ENCODE measurements around the gene RCAN2.

The RCAN2 gene

DNA sequence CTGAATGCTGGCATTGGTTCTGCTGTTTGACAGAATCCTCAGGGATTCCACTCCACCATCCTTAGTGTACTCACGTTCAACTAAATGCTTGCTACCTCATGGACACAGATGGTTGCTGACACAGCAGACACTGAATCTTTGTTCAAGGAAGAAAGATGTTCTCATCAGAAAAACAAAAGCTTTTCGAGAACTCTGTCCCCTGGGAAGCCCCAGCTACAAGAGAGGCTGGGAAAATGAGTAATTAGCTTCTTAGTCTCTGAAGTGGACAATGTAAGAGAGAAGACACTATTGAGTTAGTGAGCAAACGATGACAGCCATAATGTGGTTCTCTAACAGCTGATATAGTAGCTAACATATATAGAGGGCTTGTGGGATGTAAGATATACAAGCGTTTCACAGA, 289.5 kb downstream of the RCAN2 start:
- Histone ChIP-seq H3K4me1 (ENCODE audit: control insufficient read depth in 1 of 2, insufficient read depth in 2 of 2, low read length in 2 of 2) (no peaks in the 10 kb centered on the region), H3K36me3 (ENCODE audit: control insufficient read depth in 1 of 2, insufficient read depth in 2 of 2, low read length in 2 of 2) (no peaks in the 10 kb centered on the region)

DNA sequence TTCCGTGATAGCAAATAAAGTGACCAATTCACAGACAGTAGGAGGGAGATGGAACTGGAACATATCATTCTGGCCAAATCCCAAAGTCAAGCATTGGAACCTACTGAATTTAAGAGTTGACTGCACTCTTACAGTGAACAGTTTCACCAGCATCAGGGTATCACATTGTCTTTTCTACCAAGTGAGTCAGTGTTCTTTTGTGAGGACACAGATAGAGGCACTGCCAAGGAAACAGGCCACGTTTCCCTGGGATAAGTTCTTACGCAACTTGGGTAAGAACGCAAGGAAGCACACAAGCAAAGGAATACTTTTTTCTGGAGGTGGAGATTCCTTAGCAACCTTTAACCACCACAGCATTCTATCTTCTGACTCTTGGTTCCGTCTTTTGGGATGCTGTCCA, 291.9 kb downstream of the RCAN2 start:
- no peaks in the 10 kb centered on the region for H3K36me3 ChIP-seq (ENCODE audit: control insufficient read depth in 1 of 2, insufficient read depth in 2 of 2, low read length in 2 of 2)
- no peak overlapping the region for H3K27ac ChIP-seq (ENCODE audit: low read length)
- H3K4me3 ChIP-seq (ENCODE audit: low read depth in 1 of 2, low read length in 2 of 2) = no peak overlapping the region
- no peaks in the 10 kb centered on the region for H3K27me3 ChIP-seq (ENCODE audit: low read depth, low read length)
- H3K9me3 ChIP-seq (ENCODE audit: control insufficient read depth in 1 of 2, low read length in 2 of 2) = no peaks in the 10 kb centered on the region
- H3K4me1 ChIP-seq (ENCODE audit: control insufficient read depth in 1 of 2, insufficient read depth in 2 of 2, low read length in 2 of 2) = no peaks in the 10 kb centered on the region

More for the DNA sequence above, 289.5 kb downstream of the RCAN2 start:
- H3K27me3 ChIP-seq (ENCODE audit: low read depth, low read length) = no peaks in the 10 kb centered on the region
- no peaks in the 10 kb centered on the region for H3K9me3 ChIP-seq (ENCODE audit: control insufficient read depth in 1 of 2, low read length in 2 of 2)
- no peak overlapping the region for H3K4me3 ChIP-seq (ENCODE audit: low read depth in 1 of 2, low read length in 2 of 2)
- H3K27ac ChIP-seq (ENCODE audit: low read length) = no peak overlapping the region

GRCh38 chr6:46191961-46192360, 299.3 kb downstream of the RCAN2 start:
- Histone ChIP-seq H3K4me3 (ENCODE audit: low read depth in 1 of 2, low read length in 2 of 2) (no peak overlapping the region), H3K9me3 (ENCODE audit: control insufficient read depth in 1 of 2, low read length in 2 of 2) (no peaks in the 10 kb centered on the region), H3K4me1 (ENCODE audit: control insufficient read depth in 1 of 2, insufficient read depth in 2 of 2, low read length in 2 of 2) (no peaks in the 10 kb centered on the region), H3K27ac (ENCODE audit: low read length) (no peak overlapping the region), H3K27me3 (ENCODE audit: low read depth, low read length) (no peaks in the 10 kb centered on the region), H3K36me3 (ENCODE audit: control insufficient read depth in 1 of 2, insufficient read depth in 2 of 2, low read length in 2 of 2) (no peaks in the 10 kb centered on the region)

GRCh38 chr6:46190889-46191288, 300.4 kb downstream of the RCAN2 start:
- no peaks in the 10 kb centered on the region for H3K36me3 ChIP-seq (ENCODE audit: control insufficient read depth in 1 of 2, insufficient read depth in 2 of 2, low read length in 2 of 2)
- H3K4me3 ChIP-seq (ENCODE audit: low read depth in 1 of 2, low read length in 2 of 2) = no peak overlapping the region
- H3K27ac ChIP-seq (ENCODE audit: low read length) = no peak overlapping the region
- no peaks in the 10 kb centered on the region for H3K27me3 ChIP-seq (ENCODE audit: low read depth, low read length)
- no peaks in the 10 kb centered on the region for H3K9me3 ChIP-seq (ENCODE audit: control insufficient read depth in 1 of 2, low read length in 2 of 2)
- no peaks in the 10 kb centered on the region for H3K4me1 ChIP-seq (ENCODE audit: control insufficient read depth in 1 of 2, insufficient read depth in 2 of 2, low read length in 2 of 2)

- Histone ChIP-seq H3K9me3 (ENCODE audit: control insufficient read depth in 1 of 2, low read length in 2 of 2) (no peaks in the 10 kb centered on the region), H3K4me1 (ENCODE audit: control insufficient read depth in 1 of 2, insufficient read depth in 2 of 2, low read length in 2 of 2) (no peaks in the 10 kb centered on the region), H3K27ac (ENCODE audit: low read length) (no peak overlapping the region), H3K4me3 (ENCODE audit: low read depth in 1 of 2, low read length in 2 of 2) (no peak overlapping the region), H3K27me3 (ENCODE audit: low read depth, low read length) (no peaks in the 10 kb centered on the region), H3K36me3 (ENCODE audit: control insufficient read depth in 1 of 2, insufficient read depth in 2 of 2, low read length in 2 of 2) (no peaks in the 10 kb centered on the region)
Observed at GRCh38 chr6:46189726-46190125, 301.5 kb downstream of the RCAN2 start.

DNA sequence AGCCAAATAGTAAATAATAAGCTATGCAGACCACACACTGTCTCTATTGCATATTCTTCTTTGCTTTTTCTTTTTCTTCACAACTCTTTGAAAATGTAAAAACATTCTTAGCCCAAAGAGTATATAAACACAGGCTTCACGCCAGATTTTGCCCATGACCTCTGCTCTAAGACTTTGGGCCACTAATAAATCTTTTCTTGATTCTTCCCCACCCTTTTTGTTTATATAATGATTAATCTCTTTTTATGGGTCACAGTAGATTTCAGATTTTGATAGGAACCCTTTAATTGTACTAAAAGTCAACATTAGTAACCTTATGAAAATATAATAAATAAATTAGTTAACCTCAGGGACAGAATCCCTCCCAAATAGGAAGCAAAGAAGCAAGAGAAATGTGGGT, 304.7 kb downstream of the RCAN2 start:
- Histone ChIP-seq H3K4me1 (ENCODE audit: control insufficient read depth in 1 of 2, insufficient read depth in 2 of 2, low read length in 2 of 2) (no peaks in the 10 kb centered on the region), H3K36me3 (ENCODE audit: control insufficient read depth in 1 of 2, insufficient read depth in 2 of 2, low read length in 2 of 2) (no peaks in the 10 kb centered on the region), H3K27ac (ENCODE audit: low read length) (no peak overlapping the region), H3K27me3 (ENCODE audit: low read depth, low read length) (no peaks in the 10 kb centered on the region), H3K9me3 (ENCODE audit: control insufficient read depth in 1 of 2, low read length in 2 of 2) (no peaks in the 10 kb centered on the region), H3K4me3 (ENCODE audit: low read depth in 1 of 2, low read length in 2 of 2) (no peak overlapping the region)

- no peak overlapping the region for H3K4me3 ChIP-seq (ENCODE audit: low read depth in 1 of 2, low read length in 2 of 2)
- H3K27ac ChIP-seq (ENCODE audit: low read length) = no peak overlapping the region
- no peaks in the 10 kb centered on the region for H3K27me3 ChIP-seq (ENCODE audit: low read depth, low read length)
- no peaks in the 10 kb centered on the region for H3K4me1 ChIP-seq (ENCODE audit: control insufficient read depth in 1 of 2, insufficient read depth in 2 of 2, low read length in 2 of 2)
- H3K36me3 ChIP-seq (ENCODE audit: control insufficient read depth in 1 of 2, insufficient read depth in 2 of 2, low read length in 2 of 2) = no peaks in the 10 kb centered on the region
- no peaks in the 10 kb centered on the region for H3K9me3 ChIP-seq (ENCODE audit: control insufficient read depth in 1 of 2, low read length in 2 of 2)
Observed at GRCh38 chr6:46184114-46184513, 307.1 kb downstream of the RCAN2 start.

DNA sequence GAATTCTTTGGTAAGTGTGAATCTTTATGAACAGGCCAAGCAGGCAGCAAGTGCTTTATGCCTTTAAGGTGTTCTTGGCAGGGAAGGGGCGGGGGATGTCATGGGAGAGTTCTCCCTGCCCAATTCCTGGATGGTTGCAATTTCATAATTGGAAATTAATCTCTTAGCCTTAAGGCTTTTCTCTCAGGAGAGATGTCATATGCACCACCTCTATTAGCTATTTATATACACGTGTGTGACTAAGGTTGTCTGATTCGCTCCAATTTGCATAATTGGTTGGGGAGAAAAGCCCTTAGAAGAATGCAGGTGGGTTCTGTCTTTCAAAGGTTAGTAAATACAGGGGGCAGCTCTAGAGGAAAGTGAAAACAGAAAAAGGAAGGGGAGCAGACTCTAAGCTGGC, 315.3 kb downstream of the RCAN2 start:
- Histone ChIP-seq H3K27ac (ENCODE audit: low read length) (no peak overlapping the region), H3K4me1 (ENCODE audit: control insufficient read depth in 1 of 2, insufficient read depth in 2 of 2, low read length in 2 of 2) (no peaks in the 10 kb centered on the region), H3K36me3 (ENCODE audit: control insufficient read depth in 1 of 2, insufficient read depth in 2 of 2, low read length in 2 of 2) (no peaks in the 10 kb centered on the region)

GRCh38 chr6:46175446-46175845, 315.8 kb downstream of the RCAN2 start:
- Histone ChIP-seq H3K4me1 (ENCODE audit: control insufficient read depth in 1 of 2, insufficient read depth in 2 of 2, low read length in 2 of 2) (peaks cover 0 to 2% of the 10 kb centered on the region in 2 donors), H3K27me3 (ENCODE audit: low read depth, low read length) (no peaks in the 10 kb centered on the region), H3K27ac (ENCODE audit: low read length) (no peak overlapping the region), H3K36me3 (ENCODE audit: control insufficient read depth in 1 of 2, insufficient read depth in 2 of 2, low read length in 2 of 2) (no peaks in the 10 kb centered on the region), H3K9me3 (ENCODE audit: control insufficient read depth in 1 of 2, low read length in 2 of 2) (no peaks in the 10 kb centered on the region), H3K4me3 (ENCODE audit: low read depth in 1 of 2, low read length in 2 of 2) (no peak overlapping the region)

More for the DNA sequence above, 315.3 kb downstream of the RCAN2 start:
- Histone ChIP-seq H3K27me3 (ENCODE audit: low read depth, low read length) (no peaks in the 10 kb centered on the region), H3K4me3 (ENCODE audit: low read depth in 1 of 2, low read length in 2 of 2) (no peak overlapping the region), H3K9me3 (ENCODE audit: control insufficient read depth in 1 of 2, low read length in 2 of 2) (no peaks in the 10 kb centered on the region)

DNA sequence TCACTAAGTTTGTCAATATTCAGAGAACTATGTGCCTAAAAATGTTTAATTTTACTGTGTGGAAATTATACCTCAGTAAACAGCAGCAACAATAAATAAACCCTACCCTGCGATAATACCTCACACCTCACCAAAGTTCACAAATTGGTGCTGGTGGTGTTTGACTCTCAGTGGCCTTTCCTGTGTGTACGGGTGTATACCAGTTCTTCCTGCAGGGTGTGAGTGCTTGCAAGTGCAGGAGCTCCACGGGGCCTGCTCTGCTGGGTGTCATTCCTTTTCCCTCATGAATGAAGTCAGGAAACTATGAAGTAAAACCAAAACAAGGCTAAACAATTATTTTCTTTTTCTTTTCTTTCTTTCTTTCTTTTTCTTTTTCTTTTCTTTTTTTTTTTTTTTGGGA, 316.3 kb downstream of the RCAN2 start:
- Histone ChIP-seq H3K9me3 (ENCODE audit: control insufficient read depth in 1 of 2, low read length in 2 of 2) (no peaks in the 10 kb centered on the region), H3K27ac (ENCODE audit: low read length) (no peak overlapping the region), H3K36me3 (ENCODE audit: control insufficient read depth in 1 of 2, insufficient read depth in 2 of 2, low read length in 2 of 2) (no peaks in the 10 kb centered on the region), H3K4me1 (ENCODE audit: control insufficient read depth in 1 of 2, insufficient read depth in 2 of 2, low read length in 2 of 2) (peaks cover 0 to 5% of the 10 kb centered on the region in 2 donors), H3K27me3 (ENCODE audit: low read depth, low read length) (no peaks in the 10 kb centered on the region), H3K4me3 (ENCODE audit: low read depth in 1 of 2, low read length in 2 of 2) (no peak overlapping the region)

DNA sequence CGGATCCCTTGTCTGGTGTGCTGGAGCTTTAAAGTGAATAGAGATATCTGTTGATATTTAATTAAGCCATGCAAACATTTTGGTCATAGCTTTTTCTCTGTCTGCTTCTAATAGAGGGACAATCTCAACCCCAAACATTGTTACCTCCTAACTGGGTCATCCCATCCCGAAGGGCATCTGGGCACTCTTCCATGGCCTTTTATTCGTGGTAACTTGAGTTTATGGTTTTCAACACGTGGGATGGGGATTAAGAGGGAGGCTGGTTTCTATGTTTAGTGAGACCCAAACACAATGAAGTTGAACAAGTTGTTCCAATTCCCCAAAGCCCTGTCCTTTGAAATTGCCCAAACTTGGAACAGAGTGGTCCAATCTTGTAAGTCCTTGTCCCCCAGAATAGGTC, 319.1 kb downstream of the RCAN2 start:
- no peaks in the 10 kb centered on the region for H3K9me3 ChIP-seq (ENCODE audit: control insufficient read depth in 1 of 2, low read length in 2 of 2)
- no peaks in the 10 kb centered on the region for H3K36me3 ChIP-seq (ENCODE audit: control insufficient read depth in 1 of 2, insufficient read depth in 2 of 2, low read length in 2 of 2)
- H3K27me3 ChIP-seq (ENCODE audit: low read depth, low read length) = no peaks in the 10 kb centered on the region
- peaks cover 0 to 5% of the 10 kb centered on the region in 2 donors for H3K4me1 ChIP-seq (ENCODE audit: control insufficient read depth in 1 of 2, insufficient read depth in 2 of 2, low read length in 2 of 2)
- no peak overlapping the region for H3K27ac ChIP-seq (ENCODE audit: low read length)
- no peak overlapping the region for H3K4me3 ChIP-seq (ENCODE audit: low read depth in 1 of 2, low read length in 2 of 2)

Data from muscle layer of duodenum (tissue), 2 donors.